ENCODE results near the gene SLC37A3.
"Not testable (repeated sequence)": the region's sequence is repeated elsewhere in the genome, so short reads cannot be mapped to it uniquely, and the experiment has no call there.

SLC37A3 gene

GRCh38 chr7:140345426-140345825 lies 52.9 kb downstream of the SLC37A3 start:
- no peak for DNase-seq

GRCh38 chr7:140342727-140343514 lies 55.4 kb downstream of the SLC37A3 start:
- no peak for DNase-seq

DNA sequence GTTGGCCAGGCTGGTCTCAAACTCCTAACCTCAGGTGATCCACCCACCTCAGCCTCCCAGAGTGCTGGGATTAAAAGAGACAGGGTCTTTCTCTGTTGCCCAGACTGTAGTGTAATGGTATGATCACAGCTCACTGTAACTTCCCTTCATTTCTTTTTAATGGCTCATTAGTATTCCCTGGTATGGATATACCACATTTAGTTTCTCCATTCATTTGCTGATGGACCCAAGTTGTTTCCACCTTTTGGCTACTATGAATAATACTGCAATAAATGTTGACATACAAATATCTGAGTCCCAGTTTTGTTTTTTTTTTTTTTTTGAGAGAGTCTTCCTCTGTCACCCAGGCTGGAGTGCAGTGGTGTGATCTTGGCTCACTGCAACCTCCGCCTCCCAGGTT lies 59.4 kb downstream of the SLC37A3 start:
- not testable (repeated sequence) for DNase-seq

- no peak for DNase-seq
Measured at GRCh38 chr7:140334341-140335057, 63.8 kb downstream of the SLC37A3 start.

GRCh38 chr7:140333686-140334085 lies 64.6 kb downstream of the SLC37A3 start:
- DNase-seq = no peak

- no peak for DNase-seq
Measured at GRCh38 chr7:140333223-140333622, 65.1 kb downstream of the SLC37A3 start.

DNA sequence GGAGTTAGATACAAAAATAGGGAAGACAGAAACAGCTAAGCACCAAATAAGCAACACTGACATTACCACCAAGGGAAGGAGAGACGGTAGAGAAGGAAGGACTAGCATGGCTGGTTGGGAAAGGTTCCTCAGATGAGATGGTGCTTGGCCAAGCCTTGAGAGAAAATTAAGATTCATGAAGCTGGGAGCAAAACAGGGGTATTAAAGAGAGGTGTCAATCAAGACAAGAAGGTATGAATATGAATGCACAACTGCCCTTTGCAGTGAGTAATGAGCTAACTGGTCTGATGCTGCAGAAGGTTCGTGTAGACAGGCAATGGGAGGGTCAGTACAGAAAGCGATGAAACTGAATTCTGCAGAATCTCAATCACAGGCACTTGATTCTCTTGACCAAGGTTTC lies 67.7 kb downstream of the SLC37A3 start:
- DNase-seq = no peak

DNA sequence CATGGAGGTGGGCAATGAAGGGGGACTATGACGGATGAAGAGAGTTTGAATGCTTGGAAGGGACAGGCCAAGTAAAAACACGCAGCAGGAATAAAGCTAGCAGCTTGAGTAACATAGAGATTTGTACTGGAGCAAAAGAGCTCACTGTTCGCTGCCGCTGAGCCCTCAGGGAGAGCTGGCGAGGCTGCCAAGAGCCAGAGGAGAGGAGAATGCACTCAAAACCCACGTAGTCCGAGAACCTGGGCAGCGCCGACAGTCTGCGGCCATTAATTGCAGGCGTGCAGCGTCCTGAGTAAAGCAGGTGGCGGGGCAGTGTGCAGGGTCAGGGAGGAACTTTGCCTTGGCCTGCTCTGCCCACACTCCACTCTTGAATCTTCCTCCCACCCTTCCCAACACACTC lies 68.2 kb downstream of the SLC37A3 start:
- DNase-seq = no peak

DNA sequence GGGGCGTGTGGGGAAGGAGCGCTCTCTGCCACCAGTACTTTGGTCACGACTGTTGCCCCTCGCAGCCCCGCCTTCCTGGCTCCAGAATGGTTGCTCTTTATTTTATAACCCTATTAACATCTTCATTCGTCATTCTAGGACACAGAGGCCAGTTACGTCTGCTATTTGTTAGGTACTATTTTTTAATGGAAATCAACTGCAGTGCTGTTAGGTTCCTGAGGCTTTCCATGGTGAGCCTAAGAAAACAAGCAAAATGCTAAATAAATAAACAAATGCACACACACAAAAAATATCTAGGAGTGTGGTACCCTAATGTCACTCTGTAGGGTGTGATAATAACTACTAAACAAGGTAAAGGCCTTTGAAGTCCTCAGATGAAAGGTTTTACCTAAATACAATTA lies 71.1 kb downstream of the SLC37A3 start:
- DNase-seq = no peak

DNA sequence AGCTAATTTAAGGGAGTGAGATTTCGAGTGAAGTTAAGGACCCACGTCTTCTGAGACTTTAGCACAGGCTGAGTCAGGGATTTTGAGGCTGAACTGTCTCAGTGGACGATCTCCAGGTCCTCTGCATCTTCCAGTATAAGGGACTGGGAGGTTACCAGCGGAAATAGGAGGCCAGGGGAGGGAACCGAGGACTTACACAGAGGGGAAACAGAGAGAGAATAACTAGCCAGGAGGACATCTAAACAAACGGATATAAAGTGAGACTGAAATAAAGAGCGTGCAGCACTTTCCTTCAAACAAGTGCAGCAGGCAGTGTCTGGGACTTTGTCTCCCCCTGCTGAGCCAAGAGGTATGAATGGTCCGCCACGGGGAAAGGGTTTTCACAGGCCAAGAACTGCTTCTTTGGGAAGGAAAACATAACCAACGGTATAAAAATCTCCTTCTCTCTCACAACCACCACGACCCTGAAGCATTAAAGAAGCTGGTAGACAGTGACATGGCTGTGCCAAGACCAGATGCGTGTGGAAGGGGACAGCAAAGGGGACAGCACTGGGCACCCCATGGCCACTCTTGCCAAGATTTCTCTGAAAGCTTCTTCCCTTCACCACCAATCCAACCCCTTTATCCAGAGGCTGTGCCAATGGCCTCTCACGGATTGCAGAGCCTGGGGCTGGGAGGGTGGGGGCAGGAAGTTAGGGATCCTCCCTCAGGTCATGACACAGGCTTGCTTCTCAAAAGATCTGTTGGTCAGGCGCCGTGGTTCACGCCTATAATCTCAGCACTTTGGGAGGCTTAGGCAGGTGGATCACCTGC lies 72.0 kb downstream of the SLC37A3 start:
- no peak for DNase-seq

DNA sequence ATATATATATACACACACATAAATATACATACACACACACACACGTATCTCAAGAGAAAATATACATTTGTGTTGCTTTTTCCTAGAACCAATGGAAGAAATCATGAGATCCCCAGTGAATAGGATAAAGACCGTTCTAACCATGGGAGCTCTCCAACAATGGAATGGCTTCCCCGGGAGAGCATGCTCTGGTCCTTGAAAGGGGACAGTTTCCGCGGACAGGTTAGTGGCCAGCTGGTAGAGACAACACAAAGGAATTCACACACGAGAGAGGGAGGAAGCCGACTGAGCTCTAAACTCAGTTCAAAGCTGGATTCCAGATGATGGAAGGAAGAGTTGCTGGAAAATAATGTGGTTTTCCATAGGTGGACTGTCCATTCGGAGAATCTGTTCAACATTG lies 72.7 kb downstream of the SLC37A3 start:
- no peak for DNase-seq

GRCh38 chr7:140324714-140325113 lies 73.6 kb downstream of the SLC37A3 start:
- no peak for DNase-seq

DNA sequence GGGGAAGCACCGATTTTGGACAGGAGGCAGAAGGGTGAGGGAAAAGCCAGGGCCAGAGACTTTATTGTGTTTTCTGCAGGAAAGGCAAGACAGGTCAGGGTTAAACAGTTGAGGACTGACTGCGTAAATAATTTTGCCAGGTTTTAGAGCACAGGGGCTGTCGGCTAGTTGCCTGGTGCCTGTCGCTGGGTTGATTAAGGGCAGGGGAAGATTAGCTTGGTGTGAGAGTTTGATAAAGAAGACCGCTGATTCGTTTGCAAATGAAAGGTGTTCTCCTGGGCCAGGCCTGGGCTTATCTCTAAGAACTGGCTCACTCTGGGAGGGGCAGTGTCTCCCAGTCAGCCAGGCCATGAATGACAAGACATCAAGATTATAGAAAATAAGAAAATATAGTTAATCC lies 75.6 kb downstream of the SLC37A3 start:
- DNase-seq = no peak

GRCh38 chr7:140320078-140320477 lies 78.3 kb downstream of the SLC37A3 start:
- DNase-seq = not testable (repeated sequence)

DNA sequence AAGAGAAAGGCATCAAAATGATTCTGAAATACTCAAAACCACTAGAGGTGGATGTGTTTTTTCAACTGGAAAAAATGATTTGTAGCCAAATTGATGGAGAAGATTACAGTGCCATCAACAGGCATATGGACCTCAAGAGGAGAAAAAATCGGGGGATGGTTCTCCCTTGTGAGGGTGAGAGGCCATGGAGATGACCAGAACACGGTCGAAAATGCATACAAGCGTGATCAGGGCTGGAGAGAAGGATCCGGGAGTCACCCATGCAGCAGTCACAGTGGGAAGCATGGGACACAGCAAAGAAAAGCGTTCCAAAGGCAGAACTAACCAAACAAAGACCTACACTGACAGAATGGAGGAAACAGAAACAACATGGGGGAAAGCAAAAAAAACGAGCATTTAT lies 80.3 kb downstream of the SLC37A3 start:
- DNase-seq = no peak

DNA sequence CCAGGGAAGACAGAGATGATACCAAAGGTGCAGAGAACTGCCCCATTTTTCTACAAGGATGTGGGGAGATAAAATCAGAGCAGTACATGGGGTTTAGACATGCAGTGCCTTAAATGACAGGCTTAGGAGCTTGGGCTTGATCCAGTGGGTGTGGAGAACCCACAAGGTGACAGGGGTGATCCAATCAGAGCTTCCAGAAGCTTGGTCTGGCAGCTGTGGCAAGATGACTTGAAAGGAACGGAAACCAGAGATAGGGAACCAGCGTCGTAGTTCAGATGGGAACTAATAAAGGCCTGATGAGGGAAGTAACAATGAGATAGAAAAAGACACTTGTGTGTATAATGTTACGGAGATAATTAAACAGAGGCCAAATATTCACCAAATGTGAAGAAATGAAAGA lies 80.7 kb downstream of the SLC37A3 start:
- DNase-seq = no peak

DNA sequence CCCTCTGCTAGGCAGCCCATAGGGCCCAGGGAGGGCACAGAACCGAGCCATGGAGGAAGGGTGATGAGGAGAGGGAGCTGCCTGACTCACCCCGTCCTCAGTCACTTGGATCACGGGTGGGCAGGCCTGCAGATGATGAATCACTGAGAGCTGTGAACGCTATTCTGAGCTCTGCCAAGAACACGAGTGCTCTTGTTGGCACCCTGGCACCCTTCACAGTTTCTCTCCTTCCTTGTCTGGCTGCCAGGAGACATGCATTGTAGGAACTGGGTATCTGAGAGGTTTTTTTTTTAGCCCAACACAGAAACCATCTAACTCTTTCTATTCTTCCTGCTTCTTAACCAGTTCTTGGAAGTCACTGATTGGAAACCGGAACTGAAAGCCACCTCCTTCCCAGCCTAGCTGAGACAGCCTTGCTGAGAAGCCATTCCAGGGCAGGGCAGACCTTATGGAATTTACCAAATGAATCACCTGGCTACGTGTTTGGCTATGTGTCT lies 82.1 kb downstream of the SLC37A3 start:
- DNase-seq = no peak

DNA sequence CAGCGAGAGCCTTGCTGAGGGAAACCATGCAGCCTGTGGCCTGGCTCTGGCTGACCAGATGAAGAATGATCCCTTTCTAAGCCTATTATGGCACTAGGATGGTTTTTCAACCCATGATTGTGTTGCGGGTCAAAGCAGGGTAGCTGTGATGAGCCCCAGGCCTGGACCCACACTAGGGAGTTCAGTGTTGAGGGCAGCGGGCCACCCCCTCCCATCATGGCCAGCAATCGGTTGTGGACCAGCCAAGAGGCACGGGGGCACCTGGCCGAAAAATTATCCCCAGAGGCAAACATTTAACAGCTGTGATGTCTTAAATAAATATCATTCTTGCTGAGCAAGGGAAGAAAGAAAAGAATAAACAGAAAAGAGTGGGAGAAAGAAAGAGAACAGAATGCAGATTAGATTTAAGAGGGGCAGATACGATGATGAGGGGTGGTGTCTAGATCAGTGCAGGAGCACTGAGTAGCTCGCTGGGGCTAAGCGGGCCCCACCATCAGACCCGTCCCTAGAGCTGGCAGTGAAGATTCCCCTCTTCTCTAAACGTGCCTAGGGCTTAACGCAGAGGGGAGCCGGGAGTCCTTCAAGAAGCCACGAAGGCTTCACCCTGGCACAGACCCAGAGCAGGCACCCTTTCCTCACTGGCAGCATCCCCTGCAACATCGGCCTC lies 82.7 kb downstream of the SLC37A3 start:
- DNase-seq = no peak

DNA sequence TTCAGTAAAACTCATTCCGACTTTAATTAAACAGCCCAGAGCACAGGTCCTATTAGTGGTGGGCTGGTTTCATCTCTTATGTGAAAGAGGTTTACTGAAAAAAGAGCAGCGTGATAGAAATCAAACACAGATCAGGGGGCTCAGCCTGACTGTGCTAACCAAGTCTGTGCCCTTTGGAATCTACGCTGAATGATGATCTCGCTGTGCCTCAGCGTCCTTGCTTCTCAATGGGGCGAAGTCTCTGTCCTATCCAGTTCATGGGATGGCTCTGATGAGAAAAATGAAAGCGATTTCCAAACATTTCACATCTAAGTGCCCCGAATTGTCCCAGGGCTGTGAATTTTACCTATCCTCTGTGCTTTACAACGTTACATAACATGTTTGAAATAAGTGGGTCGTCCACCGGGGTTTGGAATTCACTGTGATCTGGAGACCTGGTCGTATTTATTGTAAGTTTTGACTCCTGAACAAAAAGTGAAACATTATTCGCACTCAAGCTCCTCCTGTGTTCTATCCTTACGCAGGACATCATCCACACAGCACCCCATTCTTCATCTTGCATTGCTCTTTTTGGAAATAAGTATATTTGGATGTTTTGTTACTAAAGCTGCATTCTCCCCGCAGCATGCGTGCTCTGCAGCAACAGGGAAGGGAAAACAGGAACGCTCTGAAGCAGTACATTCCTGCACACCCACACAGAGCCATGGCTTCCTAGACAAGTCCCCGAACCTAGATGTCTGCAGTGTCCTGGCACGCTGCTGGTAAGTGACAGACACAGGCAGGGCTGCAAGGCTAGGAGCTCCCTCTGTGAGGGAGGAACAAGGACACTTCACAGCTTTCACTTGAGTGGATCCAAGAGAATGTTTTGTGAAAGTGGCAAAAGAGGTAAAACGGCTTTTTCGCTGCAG lies 83.5 kb downstream of the SLC37A3 start:
- DNase-seq = no peak

DNA sequence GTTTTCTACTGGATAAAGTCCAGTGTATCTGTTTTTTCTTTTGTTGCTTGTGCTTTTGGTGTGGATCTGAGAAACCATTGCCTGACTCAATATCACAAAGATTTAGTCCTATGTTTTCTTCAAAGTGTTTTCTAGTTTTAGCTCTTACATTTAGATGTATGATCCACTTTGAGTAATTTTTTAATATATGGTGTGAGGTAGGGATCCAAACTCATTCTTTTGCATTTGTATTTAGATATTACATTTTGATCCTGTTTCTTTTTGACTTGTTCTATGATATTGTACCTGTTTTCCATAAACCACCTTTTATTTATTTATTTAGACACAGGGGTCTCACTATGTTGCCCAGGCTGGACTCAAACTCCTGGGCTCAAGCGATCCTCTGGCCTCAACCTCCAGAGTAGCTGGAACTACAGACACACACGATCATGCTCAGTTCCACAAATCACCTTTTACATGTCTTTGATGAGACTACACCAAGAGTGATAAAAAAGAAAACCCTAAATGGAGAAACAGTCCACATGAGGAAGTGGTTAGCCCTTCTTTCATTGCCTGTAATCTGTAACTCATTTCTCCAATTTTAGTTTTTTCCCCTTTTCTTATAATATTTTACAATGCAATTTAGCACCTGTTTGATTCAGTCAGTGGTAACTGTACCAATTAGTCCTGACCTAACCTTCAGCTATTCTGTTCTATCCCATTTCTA lies 86.0 kb downstream of the SLC37A3 start:
- DNase-seq = no peak

DNA sequence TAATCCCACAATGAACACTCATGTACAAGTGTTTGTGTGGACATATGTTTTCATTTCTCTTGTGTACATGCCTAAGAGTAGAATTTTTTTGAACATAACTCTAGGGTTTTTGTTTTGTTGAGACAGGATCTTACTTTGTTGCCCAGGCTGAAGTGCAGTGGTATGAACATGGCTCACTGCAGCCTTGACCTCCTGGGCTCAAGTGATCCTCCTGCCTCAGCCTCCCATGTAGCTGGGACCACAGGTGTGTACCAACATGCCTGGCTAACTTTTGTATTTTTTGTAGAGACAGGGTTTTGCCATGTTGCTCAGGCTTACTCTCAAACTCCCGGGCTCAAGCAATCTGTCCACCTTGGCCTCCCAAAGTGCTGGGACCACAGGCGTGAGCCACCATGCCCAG lies 87.2 kb downstream of the SLC37A3 start:
- DNase-seq = not testable (repeated sequence)
